Endothelial cell of coronary artery (primary cell): ENCODE data around the gene LAIR1. TPM values are rescaled to one million over a fixed set of nuclear protein-coding genes. Genes with fewer than 3 reads are reported as not detected.

Source experiments
- total RNA-seq: library from RNA; depleted of rRNA; stranded (reverse); fragments of >200 nt; gene quantifications from 2 replicates; pipeline ENCODE4 v1.2.3, GENCODE V29; 2014

Gene LAIR1
- total RNA-seq, result not detected in 2 replicates

GRCh38 chr19:54364775-54365257 is at the start of gene LAIR1:
Gene LAIR1 (minus strand): TSS chr19:54364931. CDS start chr19:54364804, 127 bp downstream.

GRCh38 chr19:54312436-54313377 is 52.0 kb downstream of the LAIR1 start, which contains the start of gene LILRA5:
Gene LILRA5 (minus strand): TSS chr19:54313166. CDS start chr19:54313019, 147 bp downstream.

Other genes with a start within 250 kb of the LAIR1 start
- 23.1 and 28.9 TPM in 2 replicates for gene TFPT, start 249.3 kb downstream of the LAIR1 start, total RNA-seq
- 68.6 and 74.4 TPM in 2 replicates for gene PRPF31, start 249.2 kb downstream of the LAIR1 start, total RNA-seq
- 11.3 and 11.4 TPM in 2 replicates for gene CNOT3, start 227.2 kb downstream of the LAIR1 start, total RNA-seq
- 6.9 and 7.9 TPM in 2 replicates for gene LENG1, start 205.2 kb downstream of the LAIR1 start, total RNA-seq
- not detected in 2 replicates for gene TMC4, start 191.8 kb downstream of the LAIR1 start, total RNA-seq
- 38.2 and 50.6 TPM in 2 replicates for gene MBOAT7, start 175.4 kb downstream of the LAIR1 start, total RNA-seq
- 38.1 and 44.1 TPM in 2 replicates for gene TSEN34, start 173.6 kb downstream of the LAIR1 start, total RNA-seq
- 2,394 and 3,413 TPM in 2 replicates for gene RPS9, start 164.1 kb downstream of the LAIR1 start, total RNA-seq
- not detected in 2 replicates for gene LILRB3, start 141.9 kb downstream of the LAIR1 start, total RNA-seq
- gene LILRA6, start 122.1 kb downstream of the LAIR1 start, total RNA-seq, result not detected in 2 replicates
- not detected in 2 replicates for gene LILRB5, start 107.7 kb downstream of the LAIR1 start, total RNA-seq
- gene LILRB2, start 83.8 kb downstream of the LAIR1 start, total RNA-seq, result not detected in 2 replicates
- not detected in 2 replicates for gene LILRA5, start 51.8 kb downstream of the LAIR1 start, total RNA-seq
- gene LILRA4, start 25.8 kb downstream of the LAIR1 start, total RNA-seq, result not detected in 2 replicates
- not detected in 2 replicates for gene TTYH1, start 50.5 kb upstream of the LAIR1 start, total RNA-seq
- gene LENG8, start 84.3 kb upstream of the LAIR1 start, total RNA-seq, result 27.5 and 42.7 TPM in 2 replicates
- gene LENG9, start 98.8 kb upstream of the LAIR1 start, total RNA-seq, result 4.0 and 9.8 TPM in 2 replicates
- 34.8 and 39.1 TPM in 2 replicates for gene CDC42EP5, start 108.4 kb upstream of the LAIR1 start, total RNA-seq
- not detected in 2 replicates for gene LAIR2, start 137.9 kb upstream of the LAIR1 start, total RNA-seq
- gene LILRA2, start 208.9 kb upstream of the LAIR1 start, total RNA-seq, result not detected in 2 replicates
- gene LILRA1, start 228.7 kb upstream of the LAIR1 start, total RNA-seq, result not detected in 2 replicates